Activated gamma-delta T cell treated with anti-CD3 and anti-CD28 coated beads, Interleukin-2, amount 50 U/mL, for 16 hours (primary cell): ENCODE measurements around the gene ROPN1L.
"Not testable (repeated sequence)": the region's sequence is repeated elsewhere in the genome, so short reads cannot be mapped to it uniquely, and the experiment has no call there.

ENCODE experiments used
- DNase-seq: peaks from one replicate; pipeline ENCODE4 v3.0.0-alpha.2; 2020; ENCODE audit warnings: low read depth

Gene ROPN1L

DNA sequence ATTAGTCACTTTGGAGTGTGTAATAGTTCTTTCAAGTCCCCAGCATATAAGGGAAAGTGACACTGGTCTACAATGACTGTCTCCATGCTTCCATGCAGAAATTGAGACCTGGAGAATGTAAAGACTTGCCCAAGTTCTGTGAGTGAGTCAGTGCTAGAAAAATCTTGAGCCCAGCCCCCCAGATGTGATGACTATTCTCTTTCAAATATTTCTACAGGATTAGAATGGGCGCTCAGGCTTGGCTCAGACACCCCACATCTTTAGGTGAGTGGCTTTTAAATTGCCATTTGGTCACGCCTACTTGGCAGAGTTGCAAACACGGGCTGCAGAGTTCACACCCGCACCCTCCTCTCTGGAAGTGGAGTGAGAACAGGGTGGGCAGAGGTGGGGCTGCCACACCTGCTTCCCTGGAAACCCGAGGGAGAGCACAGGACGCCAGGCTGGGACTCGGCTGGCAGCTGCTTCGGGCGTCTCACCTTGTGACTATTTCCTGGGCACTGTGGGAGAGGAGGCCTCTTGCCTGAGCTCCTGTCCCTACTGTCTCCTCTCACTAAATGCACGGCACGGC is 37.6 kb downstream of the ROPN1L start:
- no peak for DNase-seq

DNA sequence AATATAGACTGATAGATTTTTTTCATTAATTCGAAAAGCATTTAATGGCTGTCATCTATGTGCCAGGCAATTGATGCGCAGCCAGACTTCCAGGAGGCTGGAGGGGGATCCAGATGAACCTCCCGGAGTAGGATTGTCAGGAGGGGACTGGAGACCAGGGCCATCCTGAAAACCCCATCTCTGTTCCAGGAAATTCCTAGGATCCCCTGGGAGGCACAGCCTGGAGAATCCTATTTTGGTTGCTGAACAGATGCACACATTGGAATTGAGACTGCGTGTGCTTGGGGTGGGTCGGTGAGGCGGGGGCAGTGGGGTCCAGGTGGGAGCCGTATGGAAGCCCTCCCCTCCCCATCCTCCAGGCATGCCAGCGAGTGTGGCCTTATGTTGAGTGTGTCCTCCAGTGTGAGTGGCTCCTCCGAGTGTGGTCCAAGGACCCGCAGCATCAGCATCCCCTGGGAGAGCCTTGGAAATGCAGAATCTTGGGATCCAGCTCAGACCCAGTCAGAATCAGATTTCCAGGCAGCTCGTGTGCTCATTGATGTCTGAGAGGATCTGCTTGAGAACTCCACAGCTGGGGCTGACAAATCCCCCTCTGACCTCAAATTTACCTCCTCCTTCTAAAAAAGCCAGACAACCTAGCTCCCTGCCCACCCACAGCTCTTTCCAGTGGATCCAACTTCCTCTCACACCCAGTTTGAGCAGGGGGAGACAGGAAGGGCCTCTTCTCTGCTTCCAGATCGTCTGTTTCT is 38.7 kb downstream of the ROPN1L start:
- DNase-seq = no peak

DNA sequence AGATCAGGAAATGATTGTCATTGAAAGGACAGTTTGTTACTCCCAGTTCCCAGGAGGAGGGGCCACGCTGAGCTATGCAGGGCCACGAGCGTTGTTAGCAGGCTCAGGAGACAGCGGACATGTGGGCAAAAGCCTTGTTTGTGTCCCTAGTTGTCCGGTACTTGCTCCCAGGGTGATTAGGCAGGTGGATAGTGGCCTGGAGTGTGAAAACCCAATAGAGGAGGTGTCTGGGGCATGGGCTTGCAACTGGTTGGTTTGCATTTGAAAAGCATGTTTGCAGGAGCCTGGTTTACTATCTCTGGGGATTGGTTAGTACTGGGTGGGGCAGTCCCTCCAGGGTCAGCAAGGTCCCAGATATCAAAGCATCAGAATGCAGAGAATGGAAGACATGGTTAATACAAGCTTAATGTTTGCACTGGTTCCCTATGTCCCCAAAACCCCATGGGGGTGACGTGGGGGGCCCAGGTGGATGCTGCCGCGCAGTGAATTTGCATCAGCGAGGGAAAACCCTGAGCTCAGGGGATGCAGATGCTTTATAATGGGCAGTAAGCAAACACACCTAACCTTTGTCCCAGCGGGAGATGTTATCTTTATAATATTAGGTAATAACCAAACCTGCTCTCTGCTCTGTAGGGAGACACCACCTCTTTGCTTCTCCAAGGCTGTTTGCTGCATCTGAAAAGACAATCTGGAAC is 39.7 kb downstream of the ROPN1L start:
- no peak for DNase-seq

DNA sequence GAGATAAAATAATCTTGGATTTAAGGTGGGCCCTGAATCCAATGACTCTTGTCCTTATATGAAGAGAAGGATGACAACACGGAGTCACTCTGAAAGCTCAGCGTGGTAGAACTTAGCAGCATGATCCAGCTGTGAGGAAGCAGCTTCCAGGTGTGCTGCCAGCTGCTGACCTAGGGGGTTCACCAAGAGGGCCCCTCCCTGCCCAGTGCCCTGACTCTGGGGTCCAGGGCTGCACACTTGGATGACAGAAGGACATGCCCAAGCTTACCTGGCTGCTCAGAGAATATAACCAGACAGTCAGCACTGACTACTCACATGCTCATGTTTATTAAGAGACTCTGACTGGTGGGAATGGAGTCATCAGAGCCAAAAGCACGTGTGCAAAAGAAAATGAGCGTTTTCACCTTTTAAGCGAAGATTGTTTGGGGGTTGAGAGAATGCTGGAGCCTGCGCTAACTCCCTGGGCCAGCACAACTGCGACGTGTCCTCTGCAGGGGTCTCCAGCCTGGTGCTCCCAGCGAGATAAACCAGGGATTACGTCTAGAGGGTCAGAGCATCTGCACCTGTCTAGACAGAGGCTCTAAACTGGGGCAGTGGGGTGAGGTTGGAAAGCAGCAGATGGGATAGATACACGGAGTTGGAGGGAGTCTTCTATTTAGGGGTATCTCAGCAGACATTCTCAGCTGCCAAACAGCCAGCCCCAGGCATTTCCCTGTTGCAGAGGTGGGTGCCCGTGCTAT is 41.3 kb downstream of the ROPN1L start:
- no peak for DNase-seq

DNA sequence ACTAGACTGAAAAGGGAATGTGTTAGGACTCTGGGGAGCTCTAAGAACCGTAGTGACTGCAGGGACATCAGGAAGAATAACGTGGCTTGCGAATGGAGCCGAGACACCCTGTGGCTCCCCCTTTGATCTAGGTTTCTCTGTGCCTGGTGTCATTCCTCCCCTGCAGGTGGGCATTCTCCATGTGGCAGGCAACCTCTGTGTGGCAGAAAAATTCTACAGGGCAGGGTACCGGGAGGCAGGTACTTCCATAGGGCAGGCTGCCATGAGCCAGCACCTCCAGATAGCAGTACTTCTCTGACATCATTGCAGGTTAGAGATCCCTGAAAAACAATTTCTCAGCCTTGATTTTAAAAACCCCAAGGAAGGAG is 43.1 kb downstream of the ROPN1L start:
- no peak for DNase-seq

DNA sequence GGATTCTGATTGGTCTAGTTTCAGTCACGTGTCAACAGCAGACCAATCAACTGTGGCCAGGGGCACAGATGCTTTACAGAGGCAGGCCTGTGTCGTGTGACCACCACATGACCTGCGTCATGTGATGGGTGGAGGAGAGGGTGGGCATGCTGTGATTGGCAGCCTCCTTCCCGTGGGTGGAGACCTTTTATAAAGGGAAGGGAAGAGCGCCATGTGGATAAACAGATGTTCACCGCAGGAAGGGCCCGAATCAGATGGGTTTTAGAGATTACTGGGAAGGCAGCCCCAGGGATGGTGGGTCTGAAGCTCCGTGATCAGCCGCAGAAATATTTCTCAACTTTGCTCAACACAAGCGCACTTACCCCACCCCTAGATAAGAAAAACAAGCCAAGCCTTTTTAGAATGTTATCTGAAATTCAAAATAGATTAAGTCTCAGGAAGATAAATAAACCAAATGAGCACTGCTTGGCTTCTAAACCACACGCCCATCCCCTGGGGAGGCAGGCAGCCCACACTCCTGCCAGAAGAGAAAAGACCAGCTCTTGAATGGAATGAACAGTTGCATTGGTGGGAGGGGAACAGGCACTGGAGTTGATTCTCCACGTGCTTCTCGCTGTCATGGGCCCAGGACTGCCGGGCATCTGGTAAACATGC is 43.6 kb downstream of the ROPN1L start:
- DNase-seq = no peak

DNA sequence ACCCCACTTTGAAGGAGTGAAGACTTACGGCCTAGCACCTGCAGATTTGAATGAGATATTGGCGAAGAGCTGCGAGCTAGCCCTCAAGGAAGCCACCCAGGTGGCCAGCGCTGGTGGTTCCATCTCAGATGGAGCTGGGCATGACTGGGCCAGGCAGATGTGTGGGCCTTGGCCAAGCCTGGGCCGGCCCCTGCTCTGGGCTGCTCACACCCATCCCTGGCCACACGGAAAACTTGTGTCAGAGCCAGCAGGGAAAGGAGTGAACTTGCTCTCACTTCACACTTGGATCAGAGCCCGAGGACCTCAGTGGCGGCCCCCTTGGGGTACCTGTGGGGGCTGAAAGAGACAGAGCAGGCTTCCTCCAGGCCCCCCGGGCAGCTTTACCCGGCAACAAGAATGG is 44.2 kb downstream of the ROPN1L start:
- no peak for DNase-seq

DNA sequence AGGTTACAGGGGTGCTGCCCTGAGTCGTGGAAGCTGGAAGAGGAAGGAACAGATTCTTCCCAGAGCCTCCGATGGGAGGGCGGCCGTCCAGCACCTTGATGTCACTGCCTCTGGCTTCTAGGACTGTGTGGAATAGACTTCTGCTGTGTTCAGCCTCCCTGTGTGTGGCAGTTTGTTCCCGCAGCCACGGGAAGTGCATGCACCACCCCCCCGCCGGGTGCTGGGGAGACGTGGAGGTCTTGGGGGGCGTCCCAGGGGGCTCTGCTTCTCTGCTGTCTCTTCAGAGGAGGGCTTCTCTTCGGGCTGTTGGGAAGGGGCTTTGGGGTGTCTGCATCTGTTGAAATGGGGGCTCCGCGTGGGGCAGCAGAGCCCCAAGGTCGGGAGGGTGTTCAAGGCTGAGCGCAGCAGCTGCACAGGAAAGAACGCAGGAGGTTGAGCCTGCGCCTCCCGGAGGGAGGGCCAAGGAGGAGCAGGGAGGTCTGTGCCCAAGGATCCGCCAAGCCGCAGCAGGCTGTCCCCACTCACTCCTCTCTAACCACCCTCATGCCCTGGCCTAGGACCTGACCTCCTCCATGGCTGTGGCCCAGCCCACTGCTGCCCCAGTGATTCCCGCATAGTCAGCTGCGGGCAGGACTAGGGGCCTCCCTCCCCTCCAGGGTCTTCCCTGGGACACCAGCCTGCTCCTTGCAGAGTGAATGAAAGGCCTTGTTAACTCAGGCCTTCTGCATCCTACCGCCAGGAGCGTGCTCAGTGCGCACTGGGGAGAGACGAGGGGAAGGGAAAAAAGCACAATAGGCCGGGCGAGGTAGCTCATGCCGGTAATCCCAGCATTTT is 45.0 kb downstream of the ROPN1L start:
- no peak for DNase-seq

DNA sequence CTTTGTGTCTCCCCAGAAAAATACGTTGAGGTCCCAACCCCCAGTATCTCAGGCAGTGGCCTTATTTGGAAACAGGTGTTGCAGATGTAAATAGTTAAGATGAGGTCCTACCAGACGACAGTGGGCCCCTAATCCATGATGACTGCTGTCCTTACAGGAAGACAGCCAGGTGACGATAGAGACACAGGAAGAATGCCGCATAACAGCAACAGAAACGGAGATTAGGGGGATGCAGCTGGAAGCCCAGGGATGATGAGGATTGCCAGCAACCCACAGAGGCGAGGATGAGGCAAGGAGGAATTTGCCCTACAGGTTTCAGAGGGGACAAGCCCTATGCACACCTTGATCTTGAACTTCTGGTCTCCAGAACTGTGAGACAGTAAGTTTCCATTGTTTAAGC is 46.5 kb downstream of the ROPN1L start:
- DNase-seq = no peak

DNA sequence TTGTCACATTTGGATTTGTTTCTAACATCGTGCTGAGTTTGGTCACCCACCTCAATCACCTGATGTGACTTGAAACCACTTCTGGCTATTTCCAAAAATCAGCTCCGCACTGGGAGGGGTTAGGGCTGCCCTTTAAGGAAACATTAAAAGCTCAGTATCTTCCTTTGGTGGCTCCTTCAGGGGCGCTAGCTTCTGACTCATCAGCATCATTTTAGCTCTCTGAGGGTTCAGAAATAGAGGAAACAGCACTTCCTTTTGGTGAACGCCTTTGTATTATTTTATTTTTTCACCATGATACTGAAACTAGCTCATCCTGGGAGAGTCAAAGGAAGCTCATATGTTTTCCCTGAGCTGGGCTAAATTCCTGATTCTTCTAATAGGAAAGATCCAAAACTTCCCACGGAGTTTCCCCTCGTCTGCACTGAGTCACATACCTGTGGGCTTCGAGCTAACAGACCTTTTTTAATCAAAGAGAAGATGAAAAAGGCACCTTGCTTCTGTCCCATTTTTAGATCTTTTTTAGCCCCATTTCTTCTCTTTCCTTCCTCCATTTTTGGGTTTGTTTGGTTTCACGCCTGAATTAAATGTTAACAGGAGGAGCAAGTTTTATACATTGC is 48.2 kb downstream of the ROPN1L start:
- DNase-seq = no peak

DNA sequence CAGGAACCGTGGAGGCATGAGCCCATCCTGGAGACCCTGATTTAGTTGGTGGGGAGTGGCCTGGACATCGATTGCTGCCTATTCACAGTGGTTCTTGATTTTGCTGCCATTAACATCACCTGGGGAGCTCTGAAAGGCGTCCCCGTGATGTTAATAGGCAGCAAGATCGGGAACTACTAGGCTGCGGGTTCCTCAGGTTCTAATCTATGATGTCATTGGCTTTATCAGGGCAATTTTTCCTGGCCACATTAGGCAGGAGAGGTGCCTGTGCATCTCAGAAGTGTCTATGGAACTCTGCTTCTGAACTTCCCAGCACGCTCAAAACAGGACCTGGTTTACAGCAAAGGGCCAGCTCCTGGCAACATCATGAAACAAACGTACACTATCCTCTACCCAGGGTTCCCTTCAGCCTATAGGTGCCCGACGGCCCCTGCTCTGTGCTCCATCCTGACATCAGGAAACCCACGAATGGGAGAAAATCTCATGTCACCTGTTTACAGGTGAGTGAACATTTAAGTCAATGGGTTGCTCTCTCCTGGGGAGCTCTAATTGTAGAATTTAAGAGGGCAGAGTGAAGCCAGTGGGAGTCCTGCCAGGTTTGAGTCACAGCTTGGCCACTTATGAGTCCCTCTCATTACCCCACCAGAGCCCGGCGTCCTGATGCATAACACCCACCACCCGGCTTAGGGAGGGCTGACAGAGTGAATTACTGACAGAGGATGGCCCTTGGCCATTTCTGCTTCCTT is 49.4 kb downstream of the ROPN1L start:
- no peak for DNase-seq

DNA sequence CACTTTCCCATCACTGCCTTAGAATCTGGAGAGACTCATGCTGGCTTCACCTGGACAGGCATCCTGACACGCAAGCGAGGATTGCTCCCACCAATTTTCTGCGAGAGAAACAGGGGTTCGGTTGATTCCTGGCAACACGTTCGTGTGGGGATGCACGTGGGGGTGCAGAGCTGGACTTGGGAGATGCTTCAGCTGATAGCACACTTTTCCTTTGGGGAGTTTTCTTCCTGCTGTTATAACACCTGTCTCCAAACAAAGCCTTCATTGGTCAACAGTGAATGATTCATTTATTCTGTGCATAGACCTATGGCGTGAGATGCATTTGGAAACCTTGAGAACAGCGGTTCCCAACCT is 50.0 kb downstream of the ROPN1L start:
- no peak for DNase-seq

DNA sequence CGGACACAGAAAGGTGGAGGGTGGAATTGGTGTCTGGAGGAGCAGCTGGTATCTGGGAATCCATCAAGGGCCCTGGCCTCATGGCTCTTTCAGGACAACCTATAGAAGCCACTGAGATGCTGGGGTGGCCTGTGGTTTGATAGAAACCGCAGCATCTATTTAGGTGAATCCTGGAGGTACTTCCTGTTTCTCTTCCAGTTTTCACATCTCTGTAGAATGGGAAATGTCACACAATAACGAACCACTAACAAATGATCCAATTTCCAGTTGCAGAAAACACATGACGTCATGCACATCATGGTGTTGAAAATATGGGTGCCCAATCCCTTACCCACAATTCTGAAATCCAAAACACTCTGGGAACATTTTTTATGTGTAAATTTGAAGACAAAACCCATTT is 52.2 kb downstream of the ROPN1L start:
- DNase-seq = no peak

DNA sequence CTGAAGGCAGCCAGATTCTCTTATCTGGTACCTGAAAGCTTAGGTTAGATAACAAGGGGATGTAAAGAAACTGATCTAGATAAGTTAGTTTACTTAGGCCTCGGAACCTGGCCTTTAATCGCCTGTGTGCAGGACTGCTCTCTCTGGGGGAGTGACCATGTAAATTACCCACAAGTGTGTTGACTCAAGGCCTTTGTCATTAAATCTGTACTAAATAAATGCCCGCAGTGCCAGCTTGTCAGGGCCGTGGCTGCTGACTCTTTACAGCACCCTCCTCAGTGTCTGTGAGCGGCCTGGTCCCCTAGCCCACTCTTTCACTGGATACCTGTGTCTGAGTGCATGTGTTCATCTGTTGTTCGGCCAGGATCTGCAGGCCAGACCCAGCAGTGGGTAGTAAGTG is 52.8 kb downstream of the ROPN1L start:
- not testable (repeated sequence) for DNase-seq

DNA sequence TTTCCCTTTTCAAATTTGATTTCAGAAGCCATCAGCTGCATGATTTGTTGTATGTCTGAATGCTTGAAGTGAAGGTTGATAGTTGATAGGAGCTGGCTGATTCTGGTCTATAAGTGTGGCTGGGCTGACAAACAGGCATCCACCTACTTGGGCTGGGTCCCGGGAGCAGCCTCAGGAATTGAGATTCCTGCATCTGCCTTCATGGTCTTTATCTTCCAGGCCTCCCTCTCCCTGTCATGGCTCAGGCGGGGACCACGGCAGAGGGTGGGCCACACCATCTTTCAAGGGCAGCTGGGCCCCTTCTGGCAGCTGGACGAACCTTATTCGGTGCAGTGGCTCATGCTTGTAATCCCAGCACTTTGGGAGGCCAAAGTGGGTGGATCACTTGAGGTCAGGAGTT is 55.9 kb downstream of the ROPN1L start:
- DNase-seq = no peak

DNA sequence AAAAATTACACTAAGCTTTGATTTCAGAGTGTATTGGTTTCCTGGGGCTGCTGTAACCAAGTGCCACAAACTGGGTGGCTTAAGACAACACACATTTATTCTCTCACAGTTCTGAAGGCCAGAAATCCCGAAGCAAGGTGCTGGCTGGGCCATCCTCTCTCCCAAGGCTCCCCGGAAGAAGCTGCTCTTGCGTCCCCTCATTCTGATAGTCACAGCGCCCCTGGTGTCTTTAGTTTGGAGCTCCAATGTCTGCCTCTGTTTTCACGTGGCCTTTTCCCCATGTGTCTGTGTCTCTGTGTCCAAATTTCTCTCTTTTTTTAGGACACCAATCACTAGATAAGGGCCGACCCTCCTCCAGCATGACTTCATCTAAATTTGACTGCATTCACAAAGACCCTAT is 56.7 kb downstream of the ROPN1L start:
- no peak for DNase-seq

DNA sequence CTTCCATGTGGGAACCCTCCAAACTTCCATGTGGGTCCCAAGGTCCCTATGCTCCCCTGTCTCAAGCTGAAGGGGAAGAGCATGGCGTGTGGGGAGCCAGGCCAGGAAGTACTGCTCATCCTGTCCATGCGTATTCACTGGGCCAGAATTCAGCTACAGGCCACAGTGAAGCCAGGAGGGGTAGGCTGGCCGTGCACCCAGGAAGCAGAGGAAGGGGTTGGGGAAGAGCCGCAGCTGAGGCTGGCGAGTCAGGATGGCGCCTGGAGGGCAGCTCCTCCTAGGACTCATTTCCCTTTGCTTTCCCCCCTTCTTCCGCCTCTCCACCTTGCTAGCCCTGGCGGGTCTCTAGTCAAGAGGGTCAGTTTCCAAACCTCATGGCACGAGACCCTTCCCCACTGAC is 57.4 kb downstream of the ROPN1L start:
- no peak for DNase-seq

DNA sequence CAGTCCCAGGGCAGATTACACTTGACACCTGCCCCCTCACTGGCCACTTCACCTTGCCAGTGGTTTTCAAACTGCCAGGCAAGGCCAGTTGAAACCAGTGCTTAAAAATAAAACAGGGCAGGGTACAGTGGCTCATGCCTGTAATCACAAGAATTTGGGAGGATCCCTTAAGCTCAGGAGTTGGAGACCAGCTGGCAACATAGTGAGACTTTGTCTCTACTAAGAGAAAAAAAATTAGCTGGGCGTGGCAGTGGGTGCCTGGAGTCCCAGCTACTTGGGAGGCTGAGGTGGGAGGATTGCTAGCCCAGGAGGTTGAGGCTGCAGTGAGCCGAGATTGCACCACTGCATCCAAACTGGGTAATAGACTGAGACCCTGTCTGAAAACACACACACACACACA is 58.1 kb downstream of the ROPN1L start:
- DNase-seq = no peak

DNA sequence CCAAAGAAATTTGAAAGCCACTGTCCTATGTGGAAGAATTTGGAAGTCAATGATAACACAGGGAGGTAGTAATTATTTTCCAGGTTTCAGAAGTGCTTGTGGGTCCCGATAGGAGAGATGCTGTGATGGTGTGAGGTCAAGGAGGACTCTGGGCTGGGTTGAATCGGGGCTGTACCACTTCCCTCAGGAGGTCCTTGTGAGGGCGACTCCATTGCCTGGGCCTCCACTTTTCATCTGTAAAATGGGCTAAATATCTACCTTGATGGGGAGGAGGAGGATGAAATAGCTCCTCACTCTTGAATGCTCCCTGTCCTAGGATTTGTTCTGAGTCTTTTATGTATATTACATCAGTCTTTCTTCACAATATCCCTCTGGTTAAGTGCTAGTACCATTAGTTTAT is 59.0 kb downstream of the ROPN1L start:
- DNase-seq = no peak

DNA sequence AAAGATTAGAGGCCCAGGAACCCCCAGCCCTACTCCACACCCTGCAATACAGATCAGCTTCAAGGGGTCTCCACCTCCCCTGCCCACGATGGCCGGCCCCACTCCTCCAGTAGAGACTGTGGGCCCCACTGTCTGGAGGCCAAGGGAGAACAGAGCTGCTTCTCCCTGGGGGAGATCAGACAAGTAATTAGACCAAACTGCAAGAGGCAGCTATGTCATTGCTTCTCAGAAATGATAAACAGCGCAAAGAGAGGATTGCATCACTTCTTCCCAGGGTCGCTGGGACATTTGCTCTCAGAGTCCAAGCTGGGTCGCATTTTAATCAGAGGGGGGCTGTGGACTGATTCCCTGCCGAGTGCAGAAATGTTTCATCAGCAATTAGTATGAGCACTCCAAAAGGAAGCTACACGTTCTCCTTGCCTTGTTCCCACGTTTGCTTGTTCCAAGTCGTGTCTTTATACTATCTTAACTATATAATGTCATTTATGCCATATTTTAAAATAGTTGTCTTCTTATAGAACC is 59.9 kb downstream of the ROPN1L start:
- no peak for DNase-seq
